Stimulated activated CD4-positive, alpha-beta T cell treated with anti-CD3 and anti-CD28 coated beads, TNF-alpha, amount 100 ng/mL, for 1 hour (primary cell): ENCODE measurements around the gene RNF225.
"Not testable (repeated sequence)": the region's sequence is repeated elsewhere in the genome, so short reads cannot be mapped to it uniquely, and the experiment has no call there.

Experiments
- DNase-seq, 3 donors: peaks; one replicate each; pipeline ENCODE4 v3.0.0-alpha.2; 2020; ENCODE audit warnings: low read depth in 3 of 3, low spot score in 1 of 3

The RNF225 gene

GRCh38 chr19:58407658-58408151 lies 12.2 kb downstream of the RNF225 start:
- DNase-seq, result no peak

GRCh38 chr19:58408152-58409009 lies 12.9 kb downstream of the RNF225 start, which contains the start of gene ZNF584:
Gene ZNF584 (plus strand): TSS chr19:58408649. CDS start chr19:58409148, 499 bp downstream.
- peak; percentile 78 to 89 (median 85) for DNase-seq

GRCh38 chr19:58409010-58409790 lies 13.7 kb downstream of the RNF225 start:
- DNase-seq, result no peak

GRCh38 chr19:58416604-58417003 lies 21.1 kb downstream of the RNF225 start:
- no peak for DNase-seq

GRCh38 chr19:58417071-58417470 lies 21.6 kb downstream of the RNF225 start:
- no peak for DNase-seq

- no peak for DNase-seq
Measured at GRCh38 chr19:58428617-58429016, 33.2 kb downstream of the RNF225 start.

- no peak for DNase-seq
Measured at GRCh38 chr19:58429745-58430144, 34.3 kb downstream of the RNF225 start.

GRCh38 chr19:58434217-58434616 lies 38.8 kb downstream of the RNF225 start:
- no peak for DNase-seq

- peak; percentile 81 to 90 (median 86) for DNase-seq
Measured at GRCh38 chr19:58439576-58440554, 44.4 kb downstream of the RNF225 start, which contains the start of gene ZNF132. Gene ZNF132 (minus strand): TSS chr19:58440153. CDS start chr19:58439821, 332 bp downstream.

GRCh38 chr19:58440556-58440955 lies 45.1 kb downstream of the RNF225 start:
- no peak for DNase-seq

- DNase-seq, result not testable (repeated sequence)
Measured at GRCh38 chr19:58442986-58443385, 47.5 kb downstream of the RNF225 start.
